Fibroblast of gingiva (primary cell): ENCODE data around the gene SLC9C1.
"Not testable (repeated sequence)": the region's sequence is repeated elsewhere in the genome, so short reads cannot be mapped to it uniquely, and the experiment has no call there.

Source experiments
- DNase-seq: peaks from one replicate; pipeline ENCODE4 v3.0.0-alpha.2; 2011; ENCODE audit warnings: low read depth

The SLC9C1 gene

GRCh38 chr3:112187300-112187699 lies 106.7 kb downstream of the SLC9C1 start:
- DNase-seq, result no peak

DNA sequence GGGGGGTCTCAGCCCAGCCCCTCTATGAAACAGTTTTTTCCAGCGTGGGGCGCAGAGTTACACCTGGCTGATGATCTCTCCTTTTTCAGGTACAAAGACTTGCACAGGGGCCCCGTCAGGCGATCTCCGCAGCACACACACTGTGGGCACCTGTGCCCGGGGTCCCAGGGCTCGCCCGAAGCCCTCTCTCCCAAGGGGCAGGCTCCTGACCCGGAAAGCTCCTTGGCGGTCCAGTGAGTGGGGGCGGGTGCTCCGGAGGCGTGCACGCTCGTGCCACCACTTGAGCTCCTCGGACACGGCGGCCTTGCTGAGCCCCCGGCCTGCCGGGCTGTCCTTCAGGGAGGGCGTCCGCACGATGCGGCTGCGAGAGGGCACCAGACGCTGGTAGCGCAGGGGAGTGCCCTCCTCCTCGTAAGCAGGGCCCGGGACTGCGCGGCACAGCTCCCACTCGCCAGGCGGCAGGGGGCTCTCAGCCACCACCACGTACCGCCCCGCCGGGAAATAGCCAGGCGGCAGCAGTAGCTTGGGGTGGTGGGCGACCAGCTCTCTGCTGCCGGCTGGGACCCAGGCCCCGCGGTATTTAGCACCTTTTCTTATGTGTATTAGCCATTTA lies 108.5 kb downstream of the SLC9C1 start:
- DNase-seq, result not testable (repeated sequence)

- no peak for DNase-seq
Observed at GRCh38 chr3:112175646-112176045, 118.4 kb downstream of the SLC9C1 start.

DNA sequence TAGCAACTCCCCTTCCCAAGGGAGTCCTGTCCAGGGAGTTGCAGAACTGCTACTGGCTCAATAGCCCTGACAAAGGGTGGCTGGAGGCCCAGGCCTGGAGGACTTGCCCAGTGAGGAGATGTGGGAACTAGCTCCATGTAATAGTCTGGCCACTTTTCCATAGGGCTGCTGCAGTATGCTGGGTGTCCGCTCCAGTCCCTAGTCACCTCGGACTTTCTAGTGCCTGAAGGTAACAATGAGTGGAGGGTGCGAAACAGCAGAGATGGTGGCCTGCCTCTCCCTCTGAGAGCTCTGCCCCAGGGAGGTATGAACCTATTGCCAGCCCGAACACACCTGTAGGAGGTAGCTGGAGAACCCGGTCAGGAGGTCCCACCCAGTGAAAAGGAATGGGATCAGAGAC lies 119.0 kb downstream of the SLC9C1 start:
- no peak for DNase-seq

DNA sequence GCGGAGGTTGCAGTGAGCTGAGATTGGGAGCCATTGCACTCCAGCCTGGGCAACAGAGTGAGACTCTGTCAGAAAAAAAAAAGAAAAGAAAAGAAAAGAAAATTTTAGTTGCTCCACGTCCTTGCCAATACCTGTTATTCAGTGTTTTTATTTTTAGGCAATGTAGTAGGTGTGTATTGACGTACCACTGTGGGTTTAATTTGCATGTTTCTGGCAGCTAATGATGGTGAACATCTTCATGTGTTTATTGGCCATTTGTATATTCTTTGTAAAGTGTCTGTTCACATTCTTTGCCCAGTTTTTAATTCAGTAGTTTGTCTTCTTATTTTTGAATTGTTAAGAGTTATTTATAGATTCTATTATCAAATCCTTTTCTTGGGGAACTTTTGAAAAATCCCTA lies 122.9 kb downstream of the SLC9C1 start:
- DNase-seq, result no peak

- DNase-seq, result no peak
Observed at GRCh38 chr3:112170046-112170445, 124.0 kb downstream of the SLC9C1 start.

GRCh38 chr3:112167758-112168157 lies 126.3 kb downstream of the SLC9C1 start:
- DNase-seq, result no peak

DNA sequence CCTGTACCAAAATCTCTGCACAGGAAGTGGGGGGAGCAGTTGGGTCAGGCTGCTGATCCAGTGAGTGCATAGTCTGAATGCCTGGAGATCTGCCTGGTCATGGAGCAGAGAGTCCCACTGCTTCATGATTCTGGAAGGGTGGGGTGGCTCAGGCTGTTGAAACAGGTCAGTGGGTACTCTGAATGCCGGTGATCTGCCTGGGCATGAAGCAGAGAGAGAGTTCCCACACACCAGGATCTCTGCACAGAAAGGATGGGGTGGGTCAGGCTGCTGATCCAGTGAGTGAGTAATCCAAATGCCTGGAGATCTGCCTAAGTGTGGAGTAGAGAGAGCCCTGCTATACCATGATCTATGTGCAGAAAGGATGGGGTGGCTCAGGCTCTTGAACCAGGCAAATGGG lies 144.9 kb downstream of the SLC9C1 start:
- DNase-seq, result no peak

DNA sequence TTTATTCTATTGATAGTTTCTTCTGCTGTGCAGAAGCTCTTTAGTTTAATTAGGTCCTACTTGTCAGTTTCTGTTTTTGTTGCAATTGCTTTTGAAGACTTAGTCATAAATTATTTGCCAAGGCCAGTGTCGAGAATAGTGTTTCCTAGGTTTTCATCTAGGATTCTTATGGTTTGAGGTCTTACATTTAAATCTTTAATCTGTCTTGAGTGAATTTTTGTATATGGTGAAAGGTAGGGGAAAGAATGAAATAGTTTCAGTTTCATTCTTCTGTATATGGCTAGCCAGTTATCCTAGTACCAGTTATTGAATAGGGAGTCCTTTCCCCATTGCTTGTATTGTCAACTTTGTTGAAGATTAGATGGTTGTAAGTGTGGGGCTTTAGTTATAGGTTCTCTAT lies 150.3 kb downstream of the SLC9C1 start:
- no peak for DNase-seq

- DNase-seq, result no peak
Observed at GRCh38 chr3:112143251-112143650, 150.8 kb downstream of the SLC9C1 start.

DNA sequence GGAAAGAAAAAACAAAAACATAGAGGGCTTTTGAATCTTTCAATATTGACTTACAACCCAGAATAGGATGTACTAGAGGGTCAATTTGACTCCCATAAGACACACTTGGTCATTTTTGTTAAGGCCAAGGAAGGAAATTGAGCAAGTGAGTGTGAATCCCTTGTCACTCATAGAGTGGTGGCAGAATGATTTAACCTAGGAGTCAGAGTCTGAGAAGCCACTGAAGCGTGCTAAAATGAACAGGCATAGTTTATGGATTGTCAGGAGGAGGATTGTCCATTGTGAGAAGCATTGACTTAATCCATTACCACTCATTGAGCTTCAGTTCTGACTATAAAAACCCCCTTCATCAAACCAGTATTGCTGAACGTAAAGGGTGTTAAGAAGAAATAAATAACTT lies 152.7 kb downstream of the SLC9C1 start:
- DNase-seq, result no peak

DNA sequence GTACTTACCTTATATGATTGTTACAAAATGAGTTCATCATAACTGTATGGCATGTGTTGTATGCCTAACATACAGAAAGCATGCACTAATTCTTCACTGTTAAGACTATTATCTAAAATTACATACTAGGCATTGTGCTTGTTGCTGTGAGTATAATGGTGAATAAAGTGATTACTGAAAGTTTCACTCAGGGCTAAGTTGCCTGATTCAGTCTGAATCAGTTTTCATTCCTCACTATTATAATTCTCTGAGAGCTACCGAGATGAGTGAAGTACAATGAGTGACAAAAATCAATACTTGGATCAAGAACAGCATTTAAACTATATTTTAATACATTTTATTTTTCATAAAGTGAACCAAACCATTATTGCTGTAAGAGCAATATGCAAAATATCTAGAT lies 153.4 kb downstream of the SLC9C1 start:
- DNase-seq, result no peak

DNA sequence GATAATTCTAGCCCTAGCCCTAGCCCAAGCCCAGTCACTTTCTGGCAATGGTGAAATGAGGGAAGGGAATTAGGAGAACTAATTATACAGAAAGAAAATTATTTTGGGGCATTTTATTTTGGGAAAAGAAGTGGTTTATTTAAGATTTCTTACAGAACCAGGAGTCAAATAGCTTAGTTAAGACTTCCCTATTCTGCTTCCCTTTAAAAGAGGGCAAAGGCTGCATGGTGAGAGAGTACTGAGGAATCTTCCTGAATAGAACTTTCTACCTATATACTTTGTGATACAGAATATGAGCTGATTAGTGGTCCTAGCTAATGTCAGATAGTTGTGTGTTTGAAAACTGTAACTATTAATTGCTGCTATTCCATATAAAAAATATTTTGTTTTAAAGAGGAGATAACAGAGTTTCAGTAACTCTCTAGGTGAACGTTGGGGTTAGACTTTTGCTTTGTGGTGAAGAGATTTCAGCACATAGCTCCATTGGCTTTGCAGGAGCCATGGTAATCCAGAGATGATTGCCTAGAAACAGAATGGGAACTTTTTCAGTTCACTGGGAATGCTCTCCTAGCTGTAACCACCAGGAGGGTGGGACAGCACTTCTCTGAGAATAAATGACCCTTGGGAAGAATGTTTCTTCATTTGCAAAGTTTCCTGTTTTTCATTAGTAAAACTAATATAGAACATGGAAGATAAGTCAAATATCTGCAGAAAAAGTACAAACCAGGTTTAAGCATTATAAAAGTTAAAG lies 155.6 kb downstream of the SLC9C1 start:
- no peak for DNase-seq

DNA sequence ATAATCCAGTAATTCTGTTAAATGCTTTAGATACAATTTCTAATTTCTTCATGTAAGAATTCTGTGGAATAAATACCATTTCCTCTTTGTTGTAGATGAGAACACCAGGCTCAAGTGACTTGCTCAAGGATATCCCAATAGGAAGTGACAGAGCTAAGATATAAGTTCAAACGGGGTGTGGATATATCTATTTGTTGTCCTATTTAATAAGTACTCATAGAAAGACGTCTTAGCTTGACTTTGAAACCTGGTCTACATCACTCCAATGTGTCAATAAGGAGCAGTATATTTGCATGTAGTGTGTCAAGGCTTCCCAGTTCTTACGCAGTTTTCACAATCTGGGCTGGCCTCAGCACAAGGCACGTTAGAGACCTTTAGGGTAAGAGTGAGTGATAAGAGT lies 156.2 kb downstream of the SLC9C1 start:
- DNase-seq, result no peak

- DNase-seq, result peak; percentile 16
Observed at GRCh38 chr3:112136959-112137693, 156.9 kb downstream of the SLC9C1 start.

DNA sequence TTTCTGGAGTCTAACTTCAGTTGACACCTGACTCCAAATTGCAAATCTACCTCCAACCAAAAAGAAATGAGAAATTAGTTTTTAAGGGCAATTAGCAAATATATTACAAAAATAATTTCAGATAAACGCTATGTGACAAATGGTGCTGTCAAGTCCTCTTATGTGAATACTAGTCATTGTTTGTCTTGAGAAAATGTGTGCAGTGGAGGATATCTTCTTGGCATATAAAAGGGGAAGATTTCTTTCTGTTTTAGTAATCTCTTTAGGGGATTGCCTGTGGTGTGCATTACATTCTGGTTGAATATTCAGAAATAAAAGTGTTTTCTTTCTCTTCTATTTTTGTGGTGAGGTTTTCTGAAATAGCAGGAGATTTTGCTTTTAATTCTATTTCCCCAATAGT lies 158.0 kb downstream of the SLC9C1 start:
- no peak for DNase-seq

DNA sequence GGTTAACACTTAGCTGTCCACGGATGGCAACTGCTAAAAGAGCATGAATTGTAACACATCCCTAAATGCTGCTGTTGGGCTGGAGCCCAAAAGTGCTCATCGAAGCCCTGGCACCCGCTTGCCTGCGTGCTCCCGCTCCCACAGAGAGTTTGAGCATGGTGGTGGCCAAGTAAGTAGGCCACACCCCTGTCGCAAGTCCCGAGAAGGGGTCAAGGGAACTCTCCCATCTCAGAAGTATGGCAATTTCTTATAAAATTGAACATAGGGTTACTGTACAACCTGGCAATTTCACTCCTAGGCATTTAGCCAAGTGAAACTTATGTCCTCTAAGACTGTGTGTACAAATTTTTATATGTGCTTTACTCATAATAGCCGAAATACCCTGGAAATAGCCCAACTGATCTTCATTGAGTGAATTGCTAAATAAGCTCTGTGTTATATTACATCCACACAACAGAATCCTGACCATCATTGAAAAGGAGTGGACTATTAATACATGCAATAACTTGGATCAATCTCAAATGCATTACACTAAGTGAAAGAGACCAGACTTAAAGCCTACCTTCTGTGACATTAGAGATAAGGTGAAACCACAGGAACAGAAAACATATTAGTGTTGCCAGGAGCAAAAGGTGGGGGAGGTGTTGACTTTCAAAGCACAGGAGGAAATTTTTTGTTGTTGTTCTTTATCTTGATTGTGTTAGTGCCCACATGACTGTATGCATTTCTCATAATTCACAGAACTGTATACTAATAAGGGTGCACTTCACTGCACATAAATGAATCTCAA lies 159.5 kb downstream of the SLC9C1 start:
- DNase-seq, result peak; percentile 10

DNA sequence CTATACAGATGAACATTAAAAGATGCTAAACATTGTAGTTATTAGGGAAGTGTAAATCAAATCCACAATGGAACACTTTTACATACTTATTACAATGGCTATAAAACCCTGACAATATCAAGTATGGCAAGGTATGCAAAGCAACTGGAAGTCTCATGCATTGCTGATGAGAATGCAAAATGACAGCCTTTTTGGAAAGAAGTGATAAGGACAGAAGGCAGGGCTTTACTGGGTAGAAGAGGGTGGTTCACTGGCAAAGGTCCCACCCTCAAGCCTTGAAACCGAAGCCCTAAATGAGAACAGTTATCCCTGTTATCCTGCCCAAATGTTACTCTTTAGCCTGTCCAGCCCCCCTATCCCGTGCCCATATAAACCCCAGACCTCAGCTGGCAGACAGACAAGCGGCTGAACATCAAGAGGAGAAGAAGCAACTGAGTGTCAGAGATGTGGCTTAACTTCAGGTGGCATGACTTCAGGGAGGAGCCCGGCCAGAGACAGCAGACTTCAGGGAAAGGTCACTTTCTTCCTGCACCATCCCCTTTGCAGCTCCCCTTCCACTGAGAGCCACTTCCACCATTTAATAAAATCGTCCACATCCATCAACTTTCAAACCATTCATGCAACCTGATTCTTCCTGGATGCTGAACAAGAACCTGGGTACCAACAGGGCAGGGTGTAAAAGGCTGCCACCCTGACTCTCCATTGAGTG lies 160.2 kb downstream of the SLC9C1 start:
- no peak for DNase-seq

DNA sequence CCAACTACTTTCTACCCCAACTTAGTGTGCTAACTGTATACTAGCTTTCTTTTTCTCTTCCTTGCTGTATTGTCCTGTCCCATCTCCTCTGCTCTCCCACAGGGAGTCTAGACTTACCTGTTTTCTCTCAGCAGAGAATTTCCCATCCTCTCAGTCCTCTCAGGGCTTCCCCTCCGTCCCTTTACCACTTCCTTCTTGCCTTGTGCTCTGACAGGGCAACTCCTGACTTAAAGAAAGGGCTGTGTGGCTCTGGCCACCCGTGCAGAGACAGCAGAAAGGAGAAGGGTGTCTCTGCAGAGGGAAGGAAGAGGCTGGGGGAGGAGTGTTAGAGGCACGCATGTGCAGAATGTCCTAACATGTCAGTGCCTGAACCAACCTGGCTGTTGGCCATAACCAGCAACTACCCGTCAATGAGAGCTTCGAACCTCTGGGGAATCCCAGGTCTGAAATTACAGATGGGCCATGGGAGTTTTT lies 161.0 kb downstream of the SLC9C1 start, which contains the start of gene GCSAM:
Gene GCSAM (minus strand): TSS at position 274 of the 474 bp plus-strand sequence. CDS start 128 bp downstream, at position 146.
- DNase-seq, result no peak

- DNase-seq, result no peak
Observed at GRCh38 chr3:112132554-112132953, 161.5 kb downstream of the SLC9C1 start.

- no peak for DNase-seq
Observed at GRCh38 chr3:112132088-112132487, 161.9 kb downstream of the SLC9C1 start.
